Measurements from ENCODE around the gene LRRC41. TPM values are rescaled to one million over a fixed set of nuclear protein-coding genes. Genes with fewer than 3 reads are reported as not detected.

Gene LRRC41
- polyA plus RNA-seq, 6 donors from 2014 or later = 35.6 to 52.5 (median 46.0) TPM

- H3K27ac Mint-ChIP-seq = peak overlapping the region in 1 of 6 donors; percentile 7
- DNase-seq (no peak), ATAC-seq (ENCODE audit: low read depth in 2 of 2) (no peak)
- peaks cover 0 to under 1% (median 0%) of the 10 kb centered on the region in 3 donors for H3K4me1 Mint-ChIP-seq
- H3K36me3 Mint-ChIP-seq = peaks cover 8 to 11% of the 10 kb centered on the region in 2 donors
- H3K4me3 Mint-ChIP-seq = no peak overlapping the region
- no peaks in the 10 kb centered on the region for H3K9me3 Mint-ChIP-seq
- H3K27me3 Mint-ChIP-seq = no peaks in the 10 kb centered on the region
These were observed 12.4 kb upstream of the LRRC41 start for GRCh38 chr1:46315669-46316403.

GRCh38 chr1:46310321-46310720 lies 6.9 kb upstream of the LRRC41 start:
- Mint-ChIP-seq H3K4me1 (peaks cover 11 to 26% (median 19%) of the 10 kb centered on the region in 3 donors), H3K9me3 (no peaks in the 10 kb centered on the region), H3K27ac (no peak overlapping the region), H3K4me3 (peak overlapping the region in 1 of 8 donors; percentile 15), H3K27me3 (no peaks in the 10 kb centered on the region), H3K36me3 (peaks cover 4 to 22% of the 10 kb centered on the region in 2 donors)
- DNase-seq (no peak), ATAC-seq (ENCODE audit: low read depth in 2 of 2) (no peak)

GRCh38 chr1:46309401-46310159 lies 6.2 kb upstream of the LRRC41 start:
- H3K27ac Mint-ChIP-seq = no peak overlapping the region
- H3K27me3 Mint-ChIP-seq = no peaks in the 10 kb centered on the region
- H3K9me3 Mint-ChIP-seq = no peaks in the 10 kb centered on the region
- peaks cover 2 to 18% of the 10 kb centered on the region in 2 donors for H3K36me3 Mint-ChIP-seq
- DNase-seq = no peak
- peaks cover 11 to 34% (median 19%) of the 10 kb centered on the region in 3 donors for H3K4me1 Mint-ChIP-seq
- ATAC-seq (ENCODE audit: low read depth in 2 of 2) = no peak
- H3K4me3 Mint-ChIP-seq = peak overlapping the region in 1 of 8 donors; percentile 11

- H3K36me3 Mint-ChIP-seq = peaks cover 0 to 14% of the 10 kb centered on the region in 2 donors
- DNase-seq (no peak), ATAC-seq (ENCODE audit: low read depth in 2 of 2) (no peak)
- no peaks in the 10 kb centered on the region for H3K9me3 Mint-ChIP-seq
- H3K27ac Mint-ChIP-seq = no peak overlapping the region
- H3K27me3 Mint-ChIP-seq = no peaks in the 10 kb centered on the region
- H3K4me3 Mint-ChIP-seq = peak overlapping the region in 2 of 8 donors; percentile 56 to 61
- peaks cover 27 to 52% (median 47%) of the 10 kb centered on the region in 3 donors for H3K4me1 Mint-ChIP-seq
These were observed 2.7 kb upstream of the LRRC41 start for GRCh38 chr1:46306159-46306530.

DNA sequence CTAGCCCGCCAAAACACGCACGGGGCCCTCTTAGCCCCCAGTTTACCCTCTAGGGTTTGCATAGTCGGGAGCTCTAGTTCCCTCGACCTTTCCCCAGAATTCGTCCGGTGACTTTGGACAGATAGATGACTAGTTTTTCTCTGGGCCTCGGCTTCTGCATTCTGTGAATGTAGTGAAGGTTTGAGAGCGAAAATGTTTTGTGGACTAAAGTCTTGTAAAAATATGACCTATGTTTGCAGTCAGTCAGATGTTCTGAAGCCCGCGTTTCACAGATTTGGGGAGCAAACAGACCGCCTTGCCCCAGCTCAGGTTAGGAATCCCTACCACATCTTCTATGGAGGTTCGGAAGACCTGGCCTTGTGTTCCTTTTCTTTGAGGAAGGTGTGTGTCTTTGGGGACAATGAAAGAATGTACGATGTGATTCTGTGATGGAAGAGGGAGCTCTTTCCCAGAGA lies 483 bp upstream of the LRRC41 start:
- Mint-ChIP-seq H3K36me3 (peaks cover 0 to 4% of the 10 kb centered on the region in 2 donors), H3K4me1 (peaks cover 35 to 60% (median 59%) of the 10 kb centered on the region in 3 donors), H3K27ac (peak overlapping the region; percentile 98 to 100 (median 98)), H3K9me3 (no peaks in the 10 kb centered on the region), H3K4me3 (peak overlapping the region; percentile 97 to 100 (median 98)), H3K27me3 (no peaks in the 10 kb centered on the region)
- no peak for ATAC-seq (ENCODE audit: low read depth in 2 of 2)
- no peak for DNase-seq

DNA sequence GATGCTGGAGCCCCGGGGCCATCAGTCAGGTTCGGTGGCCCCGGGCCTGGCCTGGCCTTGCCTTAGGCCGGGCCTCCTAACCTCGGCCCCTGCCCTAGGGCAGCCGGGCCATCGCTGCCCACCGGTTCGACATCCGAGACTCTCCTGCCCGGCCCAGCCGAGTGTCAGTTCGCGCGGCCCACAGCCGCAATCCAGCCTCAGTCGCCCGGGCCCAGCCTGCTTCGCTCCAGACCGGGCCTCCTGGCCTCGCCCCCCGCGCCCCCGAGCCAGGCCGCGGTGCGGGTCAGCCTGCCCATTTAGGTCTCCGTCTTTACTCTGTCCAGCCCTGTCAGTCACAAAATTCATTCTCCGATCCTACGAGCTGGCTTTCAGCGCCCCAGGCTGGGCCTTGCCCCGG lies 777 bp downstream of the LRRC41 start:
- peak overlapping the region; percentile 97 to 100 (median 98) for H3K4me3 Mint-ChIP-seq
- peaks cover 2 to 5% of the 10 kb centered on the region in 2 donors for H3K36me3 Mint-ChIP-seq
- H3K27me3 Mint-ChIP-seq = no peaks in the 10 kb centered on the region
- ATAC-seq (ENCODE audit: low read depth in 2 of 2) = peak; percentile 8 to 11
- peaks cover 31 to 51% (median 51%) of the 10 kb centered on the region in 3 donors for H3K4me1 Mint-ChIP-seq
- H3K9me3 Mint-ChIP-seq = no peaks in the 10 kb centered on the region
- no peak for DNase-seq
- H3K27ac Mint-ChIP-seq = peak overlapping the region; percentile 98 to 100 (median 98)

DNA sequence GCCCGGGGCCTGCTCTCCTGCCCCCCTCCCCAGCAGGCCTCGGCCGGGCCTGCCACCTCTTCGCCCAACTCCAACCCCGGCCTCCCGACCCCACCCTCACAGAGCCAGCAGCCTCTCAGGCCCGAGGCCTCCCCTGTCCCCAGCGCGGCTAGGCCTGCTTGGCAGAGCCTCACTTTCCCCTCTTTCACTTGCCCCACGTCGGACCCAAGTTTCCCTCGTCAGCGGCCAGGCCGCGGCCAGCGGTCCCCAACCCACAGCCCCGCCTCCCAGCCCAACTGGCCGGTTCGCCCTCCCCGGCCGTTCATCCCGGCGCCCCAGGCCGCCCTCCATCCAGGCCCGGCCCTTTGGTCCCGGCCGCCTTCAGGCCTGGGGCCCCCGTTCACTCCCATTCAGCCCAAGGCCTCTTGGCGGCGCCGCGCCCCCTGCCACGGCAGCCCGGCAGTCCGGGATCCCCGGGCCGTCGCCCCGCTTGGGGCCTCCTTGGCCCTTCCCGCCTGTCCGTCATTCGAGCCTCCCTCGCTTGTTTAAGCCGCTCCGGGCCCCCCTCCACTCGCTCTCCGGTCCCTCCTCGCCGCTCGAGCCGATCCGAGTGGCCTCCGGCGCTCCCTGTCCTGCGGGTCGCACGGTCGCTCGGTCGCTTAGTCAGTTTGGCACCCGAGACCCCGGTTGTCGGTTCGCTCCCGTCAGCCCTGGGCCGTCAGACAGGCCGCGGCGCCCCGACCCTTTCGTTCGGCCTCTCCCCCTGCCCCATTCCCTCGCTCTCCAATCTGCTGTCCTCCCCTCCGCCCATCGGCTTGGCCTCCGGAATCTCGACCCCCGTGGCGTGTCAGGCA lies 1.4 kb downstream of the LRRC41 start:
- Mint-ChIP-seq H3K4me1 (peaks cover 26 to 45% (median 45%) of the 10 kb centered on the region in 3 donors), H3K27ac (peak overlapping the region; percentile 93 to 100 (median 98)), H3K27me3 (no peaks in the 10 kb centered on the region), H3K36me3 (peaks cover 8 to 11% of the 10 kb centered on the region in 2 donors), H3K9me3 (no peaks in the 10 kb centered on the region), H3K4me3 (peak overlapping the region; percentile 97 to 100 (median 98))
- peak; percentile 40 for ATAC-seq (ENCODE audit: low read depth in 2 of 2)
- peak; percentile 63 for DNase-seq

DNA sequence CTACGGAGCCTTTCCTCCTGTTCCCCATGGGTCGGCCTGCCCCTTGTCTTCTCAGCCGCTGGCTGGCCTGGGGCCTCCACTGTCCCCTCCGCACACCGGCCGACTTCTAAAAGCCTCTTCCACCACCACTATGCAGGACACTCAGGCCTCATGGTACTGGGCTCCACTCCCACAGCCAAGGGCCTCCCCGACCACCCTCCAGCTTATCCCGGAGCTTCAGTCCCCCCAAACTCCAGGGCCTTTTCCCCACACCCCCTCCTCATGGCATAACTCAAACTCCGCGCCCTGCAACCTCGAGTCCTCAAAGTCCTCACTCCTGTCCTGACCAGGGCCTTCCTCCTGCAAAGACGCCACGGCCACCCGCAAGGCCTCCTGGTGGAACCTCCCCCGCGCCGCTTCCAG lies 2.0 kb downstream of the LRRC41 start:
- ATAC-seq (ENCODE audit: low read depth in 2 of 2) (no peak), DNase-seq (no peak)
- H3K4me1 Mint-ChIP-seq = peaks cover 26 to 45% (median 39%) of the 10 kb centered on the region in 3 donors
- peak overlapping the region in 5 of 6 donors; percentile 14 to 100 (median 94) for H3K27ac Mint-ChIP-seq
- H3K9me3 Mint-ChIP-seq = no peaks in the 10 kb centered on the region
- peak overlapping the region; percentile 97 to 100 (median 98) for H3K4me3 Mint-ChIP-seq
- H3K27me3 Mint-ChIP-seq = no peaks in the 10 kb centered on the region
- peaks cover 13 to 17% of the 10 kb centered on the region in 2 donors for H3K36me3 Mint-ChIP-seq

DNA sequence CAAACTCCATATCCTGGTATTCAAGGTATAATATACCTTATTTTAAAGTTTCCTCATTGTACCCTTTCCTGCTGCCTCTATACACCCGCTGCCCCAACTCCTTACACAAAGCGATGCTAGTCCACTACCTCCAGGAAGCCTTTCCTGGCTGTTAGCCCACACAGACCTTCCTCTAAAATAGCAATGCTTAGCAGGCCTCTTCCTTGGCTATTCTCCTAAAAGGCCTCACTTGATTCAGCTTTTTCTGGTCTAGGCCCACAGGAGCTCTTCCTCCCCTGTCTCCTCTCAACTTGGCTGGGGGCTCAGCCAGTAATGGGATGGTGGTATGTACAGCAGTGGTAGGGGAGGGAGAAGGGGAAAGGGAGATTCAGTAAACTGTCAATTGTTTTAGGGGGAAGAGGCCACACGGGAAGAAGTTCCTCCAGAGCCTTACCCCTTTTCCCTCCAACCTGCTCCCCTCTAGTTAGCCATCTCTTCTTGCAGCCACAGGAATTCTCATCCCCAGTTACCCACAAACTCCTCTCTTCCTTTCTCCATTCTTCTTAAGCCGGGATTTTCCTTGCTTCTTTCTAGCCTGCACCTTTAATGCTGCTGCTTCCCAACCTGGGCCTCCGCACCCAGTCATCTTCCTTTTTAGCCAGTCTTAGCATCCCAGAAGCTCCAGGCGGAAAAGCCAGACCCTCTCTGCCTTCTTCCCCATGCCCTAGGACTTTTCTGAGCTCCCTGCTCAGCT lies 2.6 kb downstream of the LRRC41 start:
- ATAC-seq (ENCODE audit: low read depth in 2 of 2) (no peak), DNase-seq (no peak)
- Mint-ChIP-seq H3K27ac (peak overlapping the region in 4 of 6 donors; percentile 12 to 98 (median 89)), H3K4me3 (peak overlapping the region; percentile 97 to 100 (median 98)), H3K27me3 (no peaks in the 10 kb centered on the region), H3K36me3 (peaks cover 13 to 18% of the 10 kb centered on the region in 2 donors), H3K9me3 (no peaks in the 10 kb centered on the region), H3K4me1 (peaks cover 26 to 45% (median 35%) of the 10 kb centered on the region in 3 donors)

- ATAC-seq (ENCODE audit: low read depth in 2 of 2) = no peak
- Mint-ChIP-seq H3K9me3 (no peaks in the 10 kb centered on the region), H3K4me1 (peaks cover 16 to 36% (median 22%) of the 10 kb centered on the region in 3 donors), H3K27ac (no peak overlapping the region), H3K36me3 (peaks cover 13 to 18% of the 10 kb centered on the region in 2 donors), H3K27me3 (no peaks in the 10 kb centered on the region), H3K4me3 (no peak overlapping the region)
- DNase-seq = no peak
These were observed 5.0 kb downstream of the LRRC41 start for GRCh38 chr1:46298387-46298786.

DNA sequence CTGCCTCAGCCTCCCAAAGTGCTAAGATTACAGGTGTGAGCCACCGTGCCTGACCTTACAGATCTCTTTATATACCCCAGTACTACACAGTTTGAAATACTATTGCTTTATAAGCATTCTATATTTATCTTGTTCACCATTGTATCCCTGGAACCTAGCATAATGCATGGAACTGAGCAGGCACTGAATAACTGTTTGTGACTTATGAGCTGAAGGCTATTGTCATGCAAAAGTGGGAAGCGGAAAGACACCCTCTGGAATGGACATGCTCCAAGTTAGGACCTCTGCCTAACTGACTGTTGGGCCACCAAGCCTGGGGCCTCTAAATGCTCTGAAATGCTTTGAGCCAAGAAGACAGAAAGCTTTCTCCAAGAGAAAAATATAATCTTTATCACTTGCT lies 8.1 kb downstream of the LRRC41 start:
- no peaks in the 10 kb centered on the region for H3K9me3 Mint-ChIP-seq
- H3K27me3 Mint-ChIP-seq = no peaks in the 10 kb centered on the region
- ATAC-seq (ENCODE audit: low read depth in 2 of 2) = no peak
- H3K36me3 Mint-ChIP-seq = peaks cover 13 to 18% of the 10 kb centered on the region in 2 donors
- no peak overlapping the region for H3K4me3 Mint-ChIP-seq
- no peak overlapping the region for H3K27ac Mint-ChIP-seq
- DNase-seq = no peak
- H3K4me1 Mint-ChIP-seq = peaks cover 1 to 9% (median 1%) of the 10 kb centered on the region in 3 donors

DNA sequence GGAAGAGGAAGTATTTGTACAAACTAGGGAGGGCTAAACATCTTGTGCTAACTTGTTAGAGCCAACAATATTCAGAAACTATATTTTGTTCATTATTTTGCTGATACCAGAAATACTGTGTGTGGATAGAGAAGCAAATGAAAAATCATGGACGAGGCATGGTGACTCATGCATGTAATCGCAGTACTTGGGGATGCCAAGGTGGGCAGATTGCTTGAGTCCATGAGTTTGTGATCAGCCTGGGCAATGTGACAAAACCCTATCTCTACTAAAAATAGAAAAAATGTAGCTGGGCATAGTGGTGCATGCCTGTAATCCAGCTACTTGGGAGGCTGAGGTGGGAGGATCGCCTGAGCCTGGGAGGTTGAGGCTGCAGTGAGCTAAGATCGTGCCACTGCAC lies 13.4 kb downstream of the LRRC41 start:
- ATAC-seq (ENCODE audit: low read depth in 2 of 2) = no peak
- Mint-ChIP-seq H3K27me3 (no peaks in the 10 kb centered on the region), H3K27ac (peak overlapping the region in 1 of 6 donors; percentile 82), H3K4me3 (no peak overlapping the region), H3K36me3 (peaks cover 4 to 14% of the 10 kb centered on the region in 2 donors), H3K9me3 (no peaks in the 10 kb centered on the region), H3K4me1 (no peaks in the 10 kb centered on the region)
- no peak for DNase-seq

All from naive B cell (primary cell).